ENCODE measurements around the gene LRP6.
"Not testable (repeated sequence)": the region's sequence is repeated elsewhere in the genome, so short reads cannot be mapped to it uniquely, and the experiment has no call there.

The LRP6 gene

GRCh38 chr12:12156828-12157227 lies 110.0 kb downstream of the LRP6 start:
- no peaks in the 10 kb centered on the region for H3K4me1 Mint-ChIP-seq (ENCODE audit: low read depth)
- peaks cover 20% of the 10 kb centered on the region for H3K27me3 Mint-ChIP-seq (ENCODE audit: low read depth)
- no peaks in the 10 kb centered on the region for H3K36me3 Mint-ChIP-seq (ENCODE audit: low read depth)
- no peak overlapping the region for H3K4me3 Mint-ChIP-seq
- H3K27ac Mint-ChIP-seq = no peak overlapping the region
- no peaks in the 10 kb centered on the region for H3K9me3 Mint-ChIP-seq

GRCh38 chr12:12156116-12156515 lies 110.7 kb downstream of the LRP6 start:
- no peak overlapping the region for H3K27ac Mint-ChIP-seq
- H3K27me3 Mint-ChIP-seq (ENCODE audit: low read depth) = peaks cover 20% of the 10 kb centered on the region
- H3K4me3 Mint-ChIP-seq = no peak overlapping the region
- no peaks in the 10 kb centered on the region for H3K36me3 Mint-ChIP-seq (ENCODE audit: low read depth)
- no peaks in the 10 kb centered on the region for H3K9me3 Mint-ChIP-seq
- no peaks in the 10 kb centered on the region for H3K4me1 Mint-ChIP-seq (ENCODE audit: low read depth)

- no peaks in the 10 kb centered on the region for H3K9me3 Mint-ChIP-seq
- H3K4me1 Mint-ChIP-seq (ENCODE audit: low read depth) = no peaks in the 10 kb centered on the region
- H3K27me3 Mint-ChIP-seq (ENCODE audit: low read depth) = peaks cover 15% of the 10 kb centered on the region
- H3K36me3 Mint-ChIP-seq (ENCODE audit: low read depth) = no peaks in the 10 kb centered on the region
- H3K27ac Mint-ChIP-seq = no peak overlapping the region
- no peak overlapping the region for H3K4me3 Mint-ChIP-seq
Measured at GRCh38 chr12:12153596-12153995, 113.2 kb downstream of the LRP6 start.

GRCh38 chr12:12147111-12147510 lies 119.7 kb downstream of the LRP6 start:
- Mint-ChIP-seq H3K4me1 (ENCODE audit: low read depth) (no peaks in the 10 kb centered on the region), H3K27ac (no peak overlapping the region), H3K4me3 (no peak overlapping the region), H3K9me3 (no peaks in the 10 kb centered on the region), H3K27me3 (ENCODE audit: low read depth) (no peaks in the 10 kb centered on the region), H3K36me3 (ENCODE audit: low read depth) (no peaks in the 10 kb centered on the region)

- not testable (repeated sequence) for H3K4me3 Mint-ChIP-seq; H3K36me3 Mint-ChIP-seq (ENCODE audit: low read depth); H3K4me1 Mint-ChIP-seq (ENCODE audit: low read depth); H3K27ac Mint-ChIP-seq; H3K9me3 Mint-ChIP-seq
- peaks cover 20% of the 10 kb centered on the region for H3K27me3 Mint-ChIP-seq (ENCODE audit: low read depth)
Measured at GRCh38 chr12:12144531-12144930, 122.3 kb downstream of the LRP6 start.

GRCh38 chr12:12141000-12141399 lies 125.8 kb downstream of the LRP6 start:
- Mint-ChIP-seq H3K36me3 (ENCODE audit: low read depth) (peaks cover 1% of the 10 kb centered on the region), H3K4me1 (ENCODE audit: low read depth) (no peaks in the 10 kb centered on the region), H3K9me3 (no peaks in the 10 kb centered on the region), H3K27me3 (ENCODE audit: low read depth) (peaks cover 23% of the 10 kb centered on the region), H3K4me3 (no peak overlapping the region), H3K27ac (no peak overlapping the region)

GRCh38 chr12:12138203-12139154 lies 128.4 kb downstream of the LRP6 start:
- H3K4me1 Mint-ChIP-seq (ENCODE audit: low read depth) = no peaks in the 10 kb centered on the region
- peaks cover 1% of the 10 kb centered on the region for H3K36me3 Mint-ChIP-seq (ENCODE audit: low read depth)
- peaks cover 23% of the 10 kb centered on the region for H3K27me3 Mint-ChIP-seq (ENCODE audit: low read depth)
- no peak overlapping the region for H3K4me3 Mint-ChIP-seq
- no peaks in the 10 kb centered on the region for H3K9me3 Mint-ChIP-seq
- no peak overlapping the region for H3K27ac Mint-ChIP-seq

GRCh38 chr12:12133785-12134184 lies 133.1 kb downstream of the LRP6 start:
- Mint-ChIP-seq H3K4me3 (no peak overlapping the region), H3K27ac (no peak overlapping the region), H3K4me1 (ENCODE audit: low read depth) (no peaks in the 10 kb centered on the region), H3K27me3 (ENCODE audit: low read depth) (no peaks in the 10 kb centered on the region), H3K36me3 (ENCODE audit: low read depth) (no peaks in the 10 kb centered on the region), H3K9me3 (no peaks in the 10 kb centered on the region)

GRCh38 chr12:12133259-12133658 lies 133.6 kb downstream of the LRP6 start:
- Mint-ChIP-seq H3K9me3 (no peaks in the 10 kb centered on the region), H3K4me1 (ENCODE audit: low read depth) (no peaks in the 10 kb centered on the region), H3K4me3 (no peak overlapping the region), H3K27ac (no peak overlapping the region), H3K27me3 (ENCODE audit: low read depth) (peaks cover 2% of the 10 kb centered on the region), H3K36me3 (ENCODE audit: low read depth) (no peaks in the 10 kb centered on the region)

- Mint-ChIP-seq H3K4me1 (ENCODE audit: low read depth) (no peaks in the 10 kb centered on the region), H3K9me3 (no peaks in the 10 kb centered on the region), H3K27me3 (ENCODE audit: low read depth) (peaks cover 6% of the 10 kb centered on the region), H3K36me3 (ENCODE audit: low read depth) (no peaks in the 10 kb centered on the region), H3K4me3 (no peak overlapping the region), H3K27ac (no peak overlapping the region)
Measured at GRCh38 chr12:12128670-12129069, 138.2 kb downstream of the LRP6 start.

- no peaks in the 10 kb centered on the region for H3K4me1 Mint-ChIP-seq (ENCODE audit: low read depth)
- H3K27me3 Mint-ChIP-seq (ENCODE audit: low read depth) = peaks cover 6% of the 10 kb centered on the region
- no peak overlapping the region for H3K4me3 Mint-ChIP-seq
- H3K27ac Mint-ChIP-seq = no peak overlapping the region
- H3K9me3 Mint-ChIP-seq = no peaks in the 10 kb centered on the region
- no peaks in the 10 kb centered on the region for H3K36me3 Mint-ChIP-seq (ENCODE audit: low read depth)
Measured at GRCh38 chr12:12127304-12127703, 139.5 kb downstream of the LRP6 start.

- Mint-ChIP-seq H3K36me3 (ENCODE audit: low read depth) (no peaks in the 10 kb centered on the region), H3K27me3 (ENCODE audit: low read depth) (peaks cover 6% of the 10 kb centered on the region), H3K4me1 (ENCODE audit: low read depth) (no peaks in the 10 kb centered on the region), H3K9me3 (no peaks in the 10 kb centered on the region), H3K4me3 (no peak overlapping the region), H3K27ac (no peak overlapping the region)
Measured at GRCh38 chr12:12126551-12126950, 140.3 kb downstream of the LRP6 start.

GRCh38 chr12:12123036-12123604 lies 143.7 kb downstream of the LRP6 start:
- Mint-ChIP-seq H3K27ac (no peak overlapping the region), H3K9me3 (no peaks in the 10 kb centered on the region), H3K4me3 (no peak overlapping the region), H3K36me3 (ENCODE audit: low read depth) (no peaks in the 10 kb centered on the region), H3K4me1 (ENCODE audit: low read depth) (no peaks in the 10 kb centered on the region), H3K27me3 (ENCODE audit: low read depth) (peaks cover 7% of the 10 kb centered on the region)

- Mint-ChIP-seq H3K27ac (no peak overlapping the region), H3K9me3 (no peaks in the 10 kb centered on the region), H3K4me3 (no peak overlapping the region), H3K27me3 (ENCODE audit: low read depth) (peaks cover 3% of the 10 kb centered on the region), H3K36me3 (ENCODE audit: low read depth) (no peaks in the 10 kb centered on the region), H3K4me1 (ENCODE audit: low read depth) (no peaks in the 10 kb centered on the region)
Measured at GRCh38 chr12:12121061-12121460, 145.8 kb downstream of the LRP6 start.

GRCh38 chr12:12116677-12117076 lies 150.2 kb downstream of the LRP6 start:
- H3K4me1 Mint-ChIP-seq (ENCODE audit: low read depth) = no peaks in the 10 kb centered on the region
- no peak overlapping the region for H3K27ac Mint-ChIP-seq
- no peak overlapping the region for H3K4me3 Mint-ChIP-seq
- no peaks in the 10 kb centered on the region for H3K36me3 Mint-ChIP-seq (ENCODE audit: low read depth)
- H3K27me3 Mint-ChIP-seq (ENCODE audit: low read depth) = peaks cover 7% of the 10 kb centered on the region
- no peaks in the 10 kb centered on the region for H3K9me3 Mint-ChIP-seq

All from T-helper 1 cell treated with Interleukin-12 subunit alpha and Interleukin-12 subunit beta and Interleukin-4 antibody, amounts not matched to agents 30 μg/mL and 1 μg/mL, for 36 hours (primary cell).